HK-2 (cell line): ENCODE measurements around the gene HECW1.
"Not testable (repeated sequence)": the region's sequence is repeated elsewhere in the genome, so short reads cannot be mapped to it uniquely, and the experiment has no call there.

ENCODE experiments used
- DNase-seq: peaks from one replicate; pipeline ENCODE4 v3.0.0-alpha.2; 2018; ENCODE audit not compliant: unreplicated experiment

The HECW1 gene

GRCh38 chr7:43467846-43468245 is 355.4 kb downstream of the HECW1 start:
- DNase-seq, result no peak

DNA sequence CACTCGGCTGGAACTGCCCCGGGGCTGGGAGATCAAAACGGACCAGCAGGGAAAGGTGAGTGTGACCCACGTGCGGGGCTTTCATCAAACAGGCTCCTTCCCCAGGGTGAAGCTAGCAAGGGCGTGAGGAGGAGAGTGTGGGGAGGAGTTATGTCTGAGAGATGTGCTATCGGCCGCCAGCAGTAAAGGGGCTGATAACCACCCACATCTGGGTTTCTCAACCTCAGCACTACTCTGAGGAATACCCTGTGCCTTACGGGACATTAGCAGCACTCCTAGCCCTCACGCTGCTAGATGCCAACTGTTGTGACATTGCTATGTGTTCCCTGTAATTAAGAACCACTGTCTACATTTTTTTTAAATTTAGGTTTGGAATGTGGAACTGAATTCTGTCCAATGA is 356.6 kb downstream of the HECW1 start:
- DNase-seq, result no peak

DNA sequence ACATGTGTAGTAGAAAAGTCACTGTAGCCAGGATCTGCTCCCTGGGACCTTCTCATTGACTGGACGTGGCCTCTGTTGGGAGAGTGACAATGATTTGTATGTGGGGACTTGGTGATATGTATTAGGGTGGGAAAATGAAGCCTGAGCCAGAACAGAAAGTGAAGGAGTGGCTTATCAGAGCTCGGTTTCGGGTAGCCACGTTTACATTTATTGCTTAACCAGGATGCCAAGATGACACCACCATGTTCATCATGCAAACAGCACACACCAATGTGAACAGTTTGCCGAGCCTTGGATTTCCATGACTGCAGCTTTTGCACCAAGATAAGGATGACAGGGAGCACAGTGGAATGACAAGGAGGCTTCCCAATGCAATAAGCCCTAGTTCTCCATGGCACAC is 357.7 kb downstream of the HECW1 start:
- no peak for DNase-seq

- no peak for DNase-seq
Measured at GRCh38 chr7:43475983-43476382, 363.5 kb downstream of the HECW1 start.

DNA sequence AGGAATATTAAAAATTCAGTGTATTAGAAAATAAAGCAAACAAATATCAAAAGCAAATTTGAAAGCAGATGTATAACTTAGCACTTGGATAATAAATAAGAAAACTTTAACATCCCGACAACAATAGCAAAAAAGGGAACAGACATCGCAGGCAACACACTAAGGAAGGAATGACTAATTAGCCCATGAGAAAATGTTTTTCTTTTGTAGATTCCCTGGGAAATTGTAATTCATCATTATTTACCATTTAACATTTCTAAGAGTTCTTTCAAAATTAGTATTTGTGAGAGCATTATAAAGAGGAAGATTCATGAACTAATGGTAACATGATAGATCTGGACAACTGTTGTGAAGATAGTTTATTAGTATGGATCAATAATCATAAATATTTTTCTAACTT is 364.4 kb downstream of the HECW1 start:
- no peak for DNase-seq

DNA sequence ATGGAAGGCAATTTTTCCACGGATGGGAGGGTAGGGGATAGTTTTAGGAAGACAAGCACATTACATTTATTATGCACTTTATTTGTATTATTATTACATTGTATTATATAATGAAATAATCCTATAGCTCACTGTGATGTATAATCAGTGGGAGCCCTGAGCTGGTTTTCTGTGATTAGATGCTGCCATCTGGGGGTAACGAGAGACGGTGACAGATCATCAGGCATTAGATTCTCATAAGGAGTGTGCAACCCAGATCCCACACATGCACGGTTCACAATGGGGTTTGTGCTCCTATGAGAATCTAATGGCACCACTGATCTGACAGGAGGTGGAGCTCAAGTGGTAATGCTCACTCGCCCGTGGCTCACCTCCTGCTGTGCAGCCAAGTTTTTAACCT is 366.6 kb downstream of the HECW1 start:
- no peak for DNase-seq

GRCh38 chr7:43479543-43479942 is 367.1 kb downstream of the HECW1 start:
- DNase-seq, result no peak

DNA sequence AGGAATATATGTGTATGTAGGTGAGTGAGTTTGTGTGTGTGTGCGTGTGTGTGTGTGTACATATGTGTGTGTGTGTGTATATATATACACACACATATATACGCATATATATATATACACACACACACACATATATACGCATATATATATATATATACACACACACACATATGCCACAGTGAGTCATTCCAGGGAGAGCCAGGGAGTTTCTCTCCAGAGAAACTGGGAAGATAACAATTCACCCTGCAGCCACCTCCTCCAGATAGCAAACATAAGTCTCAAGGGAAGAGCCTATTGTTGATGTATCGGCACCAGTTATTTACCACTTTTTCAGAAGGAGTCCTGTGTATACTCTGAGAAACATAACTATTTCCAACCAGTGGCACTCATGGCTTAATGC is 368.1 kb downstream of the HECW1 start:
- no peak for DNase-seq

DNA sequence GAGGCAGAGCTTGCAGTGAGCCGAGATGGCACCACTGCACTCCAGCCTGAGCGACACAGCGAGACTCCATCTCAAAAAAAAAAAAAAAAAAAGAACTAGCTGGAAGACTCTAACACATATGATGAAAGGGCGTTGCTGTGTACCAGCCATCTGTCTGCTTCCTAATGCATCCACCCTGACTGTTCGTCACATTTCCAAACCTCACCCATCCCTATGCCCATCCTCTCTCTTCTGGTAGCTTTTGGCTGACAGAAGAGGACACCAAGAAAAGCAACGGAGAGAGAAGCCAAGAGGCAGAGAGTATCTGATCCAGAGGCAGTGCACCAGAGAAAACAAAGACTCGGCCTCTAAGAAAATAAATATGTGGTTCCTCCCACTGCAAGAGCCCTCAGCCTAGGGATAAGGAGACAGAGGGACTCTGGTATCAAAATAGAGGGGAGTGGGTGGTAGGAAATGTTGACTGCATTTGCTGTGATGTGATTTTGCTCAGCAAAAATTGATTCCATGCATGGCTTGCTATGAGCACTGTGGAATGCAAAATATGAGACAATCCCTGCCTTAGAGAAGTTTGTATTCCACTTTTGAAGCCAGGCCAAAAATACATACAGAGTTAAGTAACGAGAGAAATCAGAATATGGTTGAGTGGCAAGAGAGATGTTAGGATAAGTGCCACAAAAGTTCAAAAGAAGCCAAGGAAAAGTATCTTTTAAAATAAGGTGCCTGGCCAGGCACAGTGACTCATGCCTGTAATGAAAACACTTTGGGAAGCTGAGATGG is 369.6 kb downstream of the HECW1 start:
- DNase-seq, result no peak

- DNase-seq, result no peak
Measured at GRCh38 chr7:43482679-43483252, 370.3 kb downstream of the HECW1 start.

GRCh38 chr7:43484678-43485395 is 372.4 kb downstream of the HECW1 start:
- no peak for DNase-seq

DNA sequence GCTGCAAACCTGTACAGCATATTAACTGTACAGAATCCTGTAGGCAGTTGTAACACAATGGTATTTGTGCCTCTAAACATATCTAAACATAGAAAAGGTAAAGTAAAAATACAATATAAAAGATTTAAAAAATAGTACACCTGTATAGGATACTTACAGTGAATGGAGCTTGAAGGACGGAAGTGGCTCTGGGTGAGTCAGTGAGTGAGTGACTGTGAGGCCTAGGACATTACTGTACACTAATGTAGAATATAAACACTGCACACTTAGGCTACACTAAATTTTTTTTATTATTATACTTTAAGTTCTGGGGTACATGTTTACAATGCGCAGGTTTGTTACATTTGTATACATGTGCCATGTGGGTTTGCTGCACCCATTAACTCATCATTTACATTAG is 373.1 kb downstream of the HECW1 start:
- no peak for DNase-seq

- DNase-seq, result not testable (repeated sequence)
Measured at GRCh38 chr7:43486008-43486407, 373.6 kb downstream of the HECW1 start.

DNA sequence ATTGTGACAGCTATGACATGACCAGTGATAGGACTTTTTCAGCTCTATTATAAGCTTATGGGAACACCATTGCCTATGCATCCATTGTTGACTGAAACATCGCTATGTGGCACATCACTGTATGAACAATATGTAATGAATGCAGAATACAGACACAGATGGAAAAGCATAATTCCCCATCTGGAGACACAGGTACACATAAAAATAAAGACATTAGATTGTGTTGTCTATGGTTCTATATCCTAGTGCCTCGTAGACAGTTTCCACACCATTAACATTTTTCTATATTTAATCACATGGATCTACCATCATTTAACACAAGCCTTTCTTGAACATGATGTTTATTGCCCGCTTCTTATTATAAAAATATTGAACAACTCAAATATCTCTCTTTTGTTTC is 374.2 kb downstream of the HECW1 start:
- DNase-seq, result no peak

DNA sequence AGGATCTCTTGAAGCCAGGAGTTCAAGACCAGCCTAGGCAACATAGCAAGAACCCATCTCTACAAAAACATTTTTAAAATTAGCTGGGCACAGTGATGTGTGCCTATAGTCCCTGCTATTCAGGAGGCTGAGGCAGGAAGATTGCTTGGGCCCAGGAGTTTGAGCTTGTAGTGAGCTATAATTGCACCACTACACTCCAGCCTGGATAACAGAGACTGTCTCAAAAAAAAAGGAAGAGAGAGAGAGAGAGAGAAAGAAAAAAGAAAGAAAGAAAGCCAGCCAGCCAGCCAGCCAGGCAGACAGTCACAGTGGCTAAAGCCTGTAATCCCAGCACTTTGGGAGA is 375.3 kb downstream of the HECW1 start:
- no peak for DNase-seq

- no peak for DNase-seq
Measured at GRCh38 chr7:43489257-43489656, 376.8 kb downstream of the HECW1 start.

- no peak for DNase-seq
Measured at GRCh38 chr7:43490016-43490415, 377.6 kb downstream of the HECW1 start.

GRCh38 chr7:43491123-43491522 is 378.7 kb downstream of the HECW1 start:
- no peak for DNase-seq

DNA sequence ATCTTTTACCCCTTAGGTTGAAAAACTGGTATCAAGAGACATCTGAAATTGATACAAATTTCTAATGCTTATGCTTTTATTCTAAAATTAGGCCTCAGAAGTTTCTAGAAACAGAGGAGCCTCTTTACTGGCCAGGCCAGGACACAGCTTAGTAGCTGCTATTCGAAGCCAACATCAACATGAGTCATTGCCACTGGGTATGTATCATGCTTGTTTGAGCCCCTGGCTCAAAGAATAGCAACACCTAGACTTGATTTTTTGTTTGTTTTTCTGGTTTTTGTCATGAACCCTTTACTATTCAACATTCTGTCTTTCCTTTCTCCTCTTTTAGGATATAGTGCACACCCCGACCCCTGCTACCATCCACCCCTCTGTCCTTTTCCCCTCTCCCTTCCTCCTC is 379.5 kb downstream of the HECW1 start:
- no peak for DNase-seq

DNA sequence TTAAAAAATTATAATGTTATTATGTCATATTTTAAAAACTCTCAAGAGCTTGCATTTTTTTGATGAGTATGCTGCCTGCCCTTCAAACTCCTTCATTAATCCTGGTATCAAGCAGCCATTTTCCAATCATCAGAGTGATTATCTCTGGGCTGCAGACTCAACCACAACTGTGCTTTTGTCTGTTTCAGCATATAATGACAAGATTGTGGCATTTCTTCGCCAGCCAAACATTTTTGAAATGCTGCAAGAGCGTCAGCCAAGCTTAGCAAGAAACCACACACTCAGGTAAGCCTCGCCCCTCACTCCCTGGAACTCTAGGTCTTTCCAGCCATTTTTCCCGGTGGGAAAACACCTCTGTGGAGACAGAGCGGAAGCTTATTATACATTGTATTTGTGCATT is 380.4 kb downstream of the HECW1 start:
- no peak for DNase-seq

- no peak for DNase-seq
Measured at GRCh38 chr7:43495572-43495971, 383.1 kb downstream of the HECW1 start.

GRCh38 chr7:43496596-43496995 is 384.1 kb downstream of the HECW1 start:
- no peak for DNase-seq

DNA sequence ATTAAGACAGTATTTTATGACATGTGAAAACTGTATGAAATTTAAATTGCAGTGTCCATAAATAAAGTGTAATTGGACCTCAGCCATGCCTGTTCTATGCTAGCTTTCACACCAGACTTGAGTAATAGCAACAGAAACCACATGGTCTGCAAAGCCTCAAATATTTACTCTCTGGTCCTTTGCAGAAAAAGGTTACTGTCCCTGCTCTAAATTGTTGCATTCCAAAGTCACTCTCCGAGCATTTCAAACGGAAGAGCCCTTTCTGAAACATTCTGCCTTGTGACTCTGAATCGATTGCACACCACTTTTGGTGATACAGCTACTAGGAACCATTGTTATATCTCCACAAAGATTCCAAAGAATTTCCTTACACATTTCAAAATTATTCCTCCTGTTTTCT is 389.4 kb downstream of the HECW1 start:
- DNase-seq, result no peak
